SK-N-MC (cell line): Measurements from ENCODE around the gene OSBPL1A.

Source experiments
- EZH2 ChIP-seq: fragments of 200-600 bp; sonication (generic); IDR thresholded peaks from one replicate; pipeline ENCODE4 v1.6.1; 2017; ENCODE audit warnings: antibody characterized with exemption
- FOXP2 ChIP-seq: optimal IDR thresholded peaks from 2 replicates; pipeline ENCODE3; 2011; ENCODE audit warnings: mild to moderate bottlenecking, moderate library complexity; ENCODE audit not compliant: insufficient read depth; ENCODE audit errors: extremely low read length, control extremely low read depth
- POLR2AphosphoS5 ChIP-seq: IDR thresholded peaks from 2 replicates; pipeline ENCODE4 v1.6.1; 2012; ENCODE audit warnings: mild to moderate bottlenecking, low read depth, low read length, borderline replicate concordance

DNA sequence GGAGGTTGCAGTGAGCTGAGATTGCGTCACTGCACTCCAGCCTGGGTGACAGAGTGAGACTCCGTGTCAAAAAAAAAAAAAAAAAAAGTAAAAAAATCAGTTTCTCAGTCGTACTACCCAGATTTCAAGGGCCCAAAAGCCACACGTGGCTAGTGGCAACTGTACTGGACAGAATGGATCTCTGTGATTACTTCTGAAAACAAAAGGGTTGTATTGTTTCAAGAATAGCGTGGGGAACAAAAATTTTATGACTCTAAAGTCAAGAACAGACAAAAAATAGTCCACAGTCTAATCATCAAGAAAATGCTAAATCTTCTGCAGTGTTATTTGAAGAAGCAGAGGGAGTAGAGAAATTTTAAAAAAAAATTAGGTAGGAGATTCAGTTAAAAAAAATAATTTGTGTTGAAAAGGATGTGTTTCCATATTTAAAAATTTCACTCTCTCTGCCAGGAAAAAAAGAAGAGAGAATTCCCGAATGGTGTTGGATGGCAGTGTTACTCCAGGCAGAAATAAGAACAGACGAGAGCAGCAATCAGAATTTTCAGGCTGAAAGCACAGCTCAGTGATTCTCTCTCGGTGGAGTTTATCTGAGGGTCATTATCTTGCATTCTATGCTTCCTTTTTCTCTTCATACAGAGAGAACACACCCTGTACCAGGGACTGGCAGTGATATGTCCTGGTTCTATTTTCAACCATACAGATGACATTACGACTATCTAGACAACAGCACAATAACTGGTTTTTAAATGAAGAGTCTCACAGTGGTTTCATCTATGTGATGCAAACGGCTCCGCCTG is 196.9 kb downstream of the OSBPL1A start:
- TF ChIP-seq POLR2AphosphoS5 (no peak), EZH2 (no peak), FOXP2 (no peak)
